Naive thymus-derived CD4-positive, alpha-beta T cell (primary cell): ENCODE results near the gene OXNAD1. TPM values are rescaled to one million over a fixed set of nuclear protein-coding genes. Genes with fewer than 3 reads are reported as not detected.

Source experiments
- ATAC-seq: fragments of 150-1000 bp; cut with Tn5 transposase; 2 replicates; pipeline ENCODE4 v1.10.0; 2021; ENCODE audit warnings: mild to moderate bottlenecking, moderate library complexity
- CTCF ChIA-PET: fragments of 350-600 bp; sonication (Branson Sonifier 250); formaldehyde crosslinking; loops from one replicate; lab custom pipeline; 2021; ENCODE audit warnings: antibody characterized with exemption; lab: Charles Lee
- POLR2A ChIA-PET: fragments of 350-600 bp; sonication (Branson Sonifier 250); formaldehyde crosslinking; loops from one replicate; lab custom pipeline; 2021; ENCODE audit warnings: antibody characterized with exemption, inconsistent platforms; lab: Charles Lee
- DNase-seq, 9 donors: peaks; one replicate each; pipeline versions ENCODE4 v3.0.0 to v3.0.0-alpha.2; 2020 to 2022; ENCODE audit warnings: mixed read lengths in 1 of 9
- H3K27ac ChIP-seq: one replicate; pipeline ENCODE4 v1.7.0; 2013; ENCODE audit warnings: mild to moderate bottlenecking, low read depth, low read length, moderate library complexity
- H3K27me3 ChIP-seq, 2 donors: one replicate each; pipeline ENCODE4 v1.7.0; 2013; ENCODE audit warnings: low read length in 2 of 2, mild to moderate bottlenecking in 2 of 2, moderate library complexity in 2 of 2; ENCODE audit not compliant: control insufficient read depth in 2 of 2, insufficient read depth in 2 of 2
- H3K36me3 ChIP-seq, 3 experiments: 1 replicate in 2 of 3; 2 replicates in 1 of 3; pipeline ENCODE4 v1.7.0; 2013; ENCODE audit warnings: low read length in 3 of 3, mild to moderate bottlenecking in 3 of 3, moderate library complexity in 1 of 3; ENCODE audit not compliant: insufficient read depth in 3 of 3, control insufficient read depth in 2 of 3
- H3K4me1 ChIP-seq, 2 donors: one replicate each; pipeline ENCODE4 v1.7.0; 2013; ENCODE audit warnings: low read length in 2 of 2, mild to moderate bottlenecking in 2 of 2, moderate library complexity in 1 of 2; ENCODE audit not compliant: control insufficient read depth in 2 of 2, insufficient read depth in 2 of 2
- H3K4me3 ChIP-seq: 2 replicates; pipeline ENCODE4 v1.7.0; 2013; ENCODE audit warnings: mild to moderate bottlenecking, low read length
- H3K9me3 ChIP-seq, 3 experiments: 1 replicate in 2 of 3; 2 replicates in 1 of 3; pipeline ENCODE4 v1.7.0; 2013; ENCODE audit warnings: low read length in 3 of 3; ENCODE audit not compliant: control insufficient read depth in 2 of 3
- H3K27ac Mint-ChIP-seq, 9 donors: one replicate each; pipeline ENCODE4 v1.8.0; 2020 to 2022; ENCODE audit warnings: mixed read lengths in 9 of 9, mild to moderate bottlenecking in 8 of 9, moderate library complexity in 5 of 9, inconsistent platforms in 2 of 9
- H3K27me3 Mint-ChIP-seq, 5 donors: one replicate each; pipeline ENCODE4 v1.8.0; 2021 to 2022; ENCODE audit warnings: mixed read lengths in 5 of 5, mild to moderate bottlenecking in 1 of 5
- H3K36me3 Mint-ChIP-seq, 5 donors: one replicate each; pipeline ENCODE4 v1.8.0; 2020 to 2022; ENCODE audit warnings: mixed read lengths in 5 of 5, mild to moderate bottlenecking in 3 of 5, inconsistent platforms in 1 of 5
- H3K4me1 Mint-ChIP-seq, 7 donors: one replicate each; pipeline ENCODE4 v1.8.0; 2020 to 2022; ENCODE audit warnings: mixed read lengths in 7 of 7, mild to moderate bottlenecking in 3 of 7, inconsistent platforms in 1 of 7
- H3K4me3 Mint-ChIP-seq, 10 donors: one replicate each; pipeline ENCODE4 v1.8.0; 2020 to 2022; ENCODE audit warnings: mild to moderate bottlenecking in 10 of 10, mixed read lengths in 10 of 10, moderate library complexity in 6 of 10, inconsistent platforms in 2 of 10
- H3K9me3 Mint-ChIP-seq, 11 donors: one replicate each; pipeline ENCODE4 v1.8.0; 2020 to 2022; ENCODE audit warnings: mixed read lengths in 11 of 11, mild to moderate bottlenecking in 4 of 11, inconsistent platforms in 1 of 11, moderate library complexity in 1 of 11
- intact Hi-C, 2 donors: fragments of 100-400 bp; cut with micrococcal nuclease; formaldehyde crosslinking; loops; one replicate each; pipeline ENCODE4 v1.15.1; 2023
- polyA plus RNA-seq, 2 donors: library from polyadenylated mRNA; unstranded; fragments of 300-500 nt; fragmentation: Illumina TruSeq; gene quantifications; one replicate each; pipeline ENCODE4 v1.2.3, GENCODE V29; 2021
- total RNA-seq, 6 experiments: library from RNA in 5 of 6; stranded (reverse) in 5 of 6; gene quantifications; 1 replicate in 5 of 6; 2 replicates in 1 of 6; pipeline ENCODE4 v1.2.3 and lab custom pipeline; 2021 to 2026

OXNAD1 gene
- total and polyA plus RNA-seq, 7 experiments from 2014 or later = 80.3 to 171 (median 134) TPM

DNA sequence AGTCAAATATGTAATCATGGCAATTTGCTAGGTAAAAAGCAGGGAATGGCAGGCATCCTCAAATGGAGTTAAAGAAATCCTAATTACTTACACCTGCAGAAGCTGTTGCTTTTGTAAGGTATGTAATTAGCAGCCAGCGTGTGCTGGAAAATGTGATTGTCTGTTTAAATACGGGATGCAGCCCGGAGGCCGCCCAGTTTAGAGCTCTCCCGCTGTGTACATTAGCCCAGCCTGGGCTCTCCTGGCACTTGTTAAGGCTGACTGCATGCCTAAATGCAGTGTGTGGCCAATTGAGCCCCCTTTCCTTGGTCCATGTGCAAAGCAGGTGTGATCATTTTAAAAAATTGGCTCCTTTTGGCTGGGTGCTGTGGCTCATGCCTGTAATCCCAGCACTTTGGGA lies 9.3 kb upstream of the OXNAD1 start:
- Mint-ChIP-seq H3K36me3 (peaks cover 0 to 5% (median 0%) of the 10 kb centered on the region in 5 donors), H3K4me3 (no peak overlapping the region), H3K9me3 (no peaks in the 10 kb centered on the region), H3K4me1 (peaks cover 4 to 25% (median 16%) of the 10 kb centered on the region in 7 donors), H3K27me3 (no peaks in the 10 kb centered on the region), H3K27ac (no peak overlapping the region)
- intact Hi-C loops = no loop called here
- H3K27me3 ChIP-seq = no peaks in the 10 kb centered on the region
- ChIA-PET CTCF (no interaction called here), POLR2A (no interaction called here)
- H3K27ac ChIP-seq = no peak overlapping the region
- H3K4me1 ChIP-seq = peaks cover 3 to 8% of the 10 kb centered on the region in 2 donors
- no peak overlapping the region for H3K4me3 ChIP-seq
- DNase-seq = no peak
- H3K9me3 ChIP-seq = no peaks in the 10 kb centered on the region
- no peak for ATAC-seq
- H3K36me3 ChIP-seq = peaks cover 0 to 9% (median 0%) of the 10 kb centered on the region in 3 experiments

GRCh38 chr3:16257309-16257708 lies 7.7 kb upstream of the OXNAD1 start:
- H3K4me1 ChIP-seq = peaks cover 3 to 8% of the 10 kb centered on the region in 2 donors
- H3K9me3 ChIP-seq = no peaks in the 10 kb centered on the region
- intact Hi-C loops = no loop called here
- Mint-ChIP-seq H3K27ac (no peak overlapping the region), H3K27me3 (no peaks in the 10 kb centered on the region), H3K36me3 (peaks cover 0 to 5% (median 0%) of the 10 kb centered on the region in 5 donors), H3K4me3 (no peak overlapping the region), H3K9me3 (no peaks in the 10 kb centered on the region), H3K4me1 (peaks cover 4 to 28% (median 16%) of the 10 kb centered on the region in 7 donors)
- DNase-seq (no peak), ATAC-seq (no peak)
- H3K4me3 ChIP-seq = no peak overlapping the region
- H3K27ac ChIP-seq = no peak overlapping the region
- peaks cover 0 to 17% (median 0%) of the 10 kb centered on the region in 3 experiments for H3K36me3 ChIP-seq
- H3K27me3 ChIP-seq = no peaks in the 10 kb centered on the region
- ChIA-PET POLR2A (interaction anchor here (0.6 to 1.0 kb wide), 2 partner anchors 224 to 257 kb away, joined by 3 read pairs; no protein-coding TSS in a partner anchor), CTCF (no interaction called here)

DNA sequence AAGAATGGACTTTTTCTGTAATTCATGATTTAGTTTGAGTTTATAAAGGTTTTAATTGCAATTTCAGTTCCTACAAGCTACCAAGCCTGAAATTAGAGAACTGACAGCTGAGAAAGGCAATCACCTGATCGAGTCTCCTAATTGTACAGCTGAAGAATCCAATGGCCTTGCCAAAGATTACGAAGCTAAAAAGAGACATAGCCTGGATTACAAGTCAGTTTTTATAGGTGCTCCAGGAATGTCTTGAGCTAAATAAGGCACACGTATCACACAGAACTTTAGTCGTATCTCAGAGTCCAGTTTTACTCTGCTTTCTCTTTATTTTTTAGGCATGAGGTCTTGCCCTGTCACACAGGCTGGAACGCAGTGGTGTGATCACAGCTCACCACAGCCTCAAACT lies 6.8 kb upstream of the OXNAD1 start:
- H3K27me3 ChIP-seq = no peaks in the 10 kb centered on the region
- no peak for ATAC-seq
- no peak for DNase-seq
- H3K4me3 Mint-ChIP-seq = no peak overlapping the region
- H3K27me3 Mint-ChIP-seq = no peaks in the 10 kb centered on the region
- H3K36me3 Mint-ChIP-seq = peaks cover 0 to 5% (median 0%) of the 10 kb centered on the region in 5 donors
- no peak overlapping the region for H3K27ac Mint-ChIP-seq
- peaks cover 4 to 28% (median 16%) of the 10 kb centered on the region in 7 donors for H3K4me1 Mint-ChIP-seq
- peaks cover 0 to 17% (median 0%) of the 10 kb centered on the region in 3 experiments for H3K36me3 ChIP-seq
- H3K9me3 ChIP-seq = no peaks in the 10 kb centered on the region
- ChIA-PET POLR2A (interaction anchor here (1.4 kb wide), 1 partner anchor 58 kb away, joined by 3 read pairs; no protein-coding TSS in a partner anchor), CTCF (no interaction called here)
- intact Hi-C loops = no loop called here
- H3K9me3 Mint-ChIP-seq = no peaks in the 10 kb centered on the region
- peaks cover 3 to 8% of the 10 kb centered on the region in 2 donors for H3K4me1 ChIP-seq
- H3K27ac ChIP-seq = no peak overlapping the region
- H3K4me3 ChIP-seq = no peak overlapping the region

DNA sequence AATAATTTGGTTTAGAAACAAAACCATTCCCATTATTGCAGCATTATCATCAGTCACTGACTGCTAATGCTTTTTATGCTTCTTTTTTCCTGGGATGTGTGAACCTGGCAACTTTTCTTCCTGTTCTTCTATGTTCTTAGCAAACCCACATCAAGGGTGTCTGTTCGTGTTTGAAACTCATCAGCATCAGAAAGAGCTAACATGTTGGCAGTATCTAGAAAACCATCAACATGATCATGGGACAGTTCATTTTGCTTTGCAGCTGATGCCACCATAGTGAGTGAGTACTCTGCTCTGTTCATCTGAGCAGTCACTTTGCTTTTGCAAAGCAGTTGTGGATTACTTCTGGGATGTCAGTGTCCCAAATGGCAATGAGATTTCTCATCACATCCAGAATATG lies 6.1 kb upstream of the OXNAD1 start:
- Histone ChIP-seq H3K4me3 (no peak overlapping the region), H3K9me3 (no peaks in the 10 kb centered on the region), H3K4me1 (peaks cover 4 to 9% of the 10 kb centered on the region in 2 donors), H3K27ac (no peak overlapping the region), H3K27me3 (no peaks in the 10 kb centered on the region), H3K36me3 (peaks cover 0 to 17% (median 0%) of the 10 kb centered on the region in 3 experiments)
- peak; percentile 41 for ATAC-seq
- ChIA-PET POLR2A (interaction anchor here (1.4 kb wide), 1 partner anchor 58 kb away, joined by 3 read pairs; no protein-coding TSS in a partner anchor), CTCF (no interaction called here)
- Mint-ChIP-seq H3K27me3 (no peaks in the 10 kb centered on the region), H3K4me3 (peak overlapping the region in 1 of 10 donors; percentile 5), H3K4me1 (peaks cover 5 to 28% (median 17%) of the 10 kb centered on the region in 7 donors), H3K9me3 (no peaks in the 10 kb centered on the region), H3K27ac (peak overlapping the region in 6 of 9 donors; percentile 3 to 52 (median 8)), H3K36me3 (peaks cover 0 to 5% (median 0%) of the 10 kb centered on the region in 5 donors)
- intact Hi-C loops = no loop called here
- DNase-seq = peak in 6 of 9 donors; percentile 8 to 19 (median 12)

GRCh38 chr3:16260046-16260445 lies 5.0 kb upstream of the OXNAD1 start:
- Mint-ChIP-seq H3K4me1 (peaks cover 8 to 30% (median 24%) of the 10 kb centered on the region in 7 donors), H3K27ac (peak overlapping the region in 2 of 9 donors; percentile 15 to 32), H3K9me3 (peaks cover 0 to 4% (median 0%) of the 10 kb centered on the region in 11 donors), H3K27me3 (peaks cover 0 to 2% (median 0%) of the 10 kb centered on the region in 5 donors), H3K36me3 (peaks cover 0 to 5% (median 0%) of the 10 kb centered on the region in 5 donors), H3K4me3 (no peak overlapping the region)
- POLR2A ChIA-PET = no interaction called here
- intact Hi-C loops = loop anchor here (10.0 kb wide), 4 partner anchors 835 to 1485 kb away; partner anchors contain the start of genes EAF1 (in 1 of the 2), METTL6 (in 1 of the 2), RBSN (in 1 of the 2) and TBC1D5 (in 1 of the 2)
- ATAC-seq (no peak), DNase-seq (no peak)
- Histone ChIP-seq H3K36me3 (peaks cover 0 to 17% (median 0%) of the 10 kb centered on the region in 3 experiments), H3K27me3 (no peaks in the 10 kb centered on the region), H3K9me3 (no peaks in the 10 kb centered on the region), H3K4me3 (no peak overlapping the region), H3K4me1 (peaks cover 4 to 13% of the 10 kb centered on the region in 2 donors), H3K27ac (no peak overlapping the region)
- CTCF ChIA-PET = no interaction called here

DNA sequence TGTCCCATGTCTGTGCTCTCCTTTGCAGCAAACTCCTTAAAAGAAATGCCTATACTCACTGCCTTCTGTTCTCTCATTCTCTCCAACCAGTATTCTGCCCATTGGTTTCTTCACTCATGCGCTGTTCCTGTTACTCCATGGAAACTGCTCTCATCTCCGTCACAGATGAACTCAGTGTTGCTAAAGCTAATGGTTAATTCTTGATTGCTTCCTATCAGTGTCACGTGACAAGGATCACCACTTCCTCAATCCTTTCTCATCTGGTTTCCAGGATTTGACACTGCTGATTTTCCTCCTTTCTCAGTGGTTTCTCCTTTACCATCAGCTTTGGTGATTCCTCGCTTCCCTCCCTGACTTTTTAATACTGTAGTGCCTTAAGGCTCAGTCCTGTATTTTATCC lies 2.8 kb upstream of the OXNAD1 start:
- Mint-ChIP-seq H3K4me3 (no peak overlapping the region), H3K27me3 (peaks cover 0 to 2% (median 0%) of the 10 kb centered on the region in 5 donors), H3K36me3 (peaks cover 0 to 5% (median 0%) of the 10 kb centered on the region in 5 donors), H3K4me1 (peaks cover 13 to 51% (median 41%) of the 10 kb centered on the region in 7 donors), H3K27ac (no peak overlapping the region), H3K9me3 (peaks cover 0 to 4% (median 0%) of the 10 kb centered on the region in 11 donors)
- ATAC-seq (no peak), DNase-seq (no peak)
- H3K9me3 ChIP-seq = no peaks in the 10 kb centered on the region
- H3K27ac ChIP-seq = no peak overlapping the region
- POLR2A ChIA-PET = no interaction called here
- H3K27me3 ChIP-seq = no peaks in the 10 kb centered on the region
- H3K4me3 ChIP-seq = no peak overlapping the region
- CTCF ChIA-PET = no interaction called here
- peaks cover 0 to 17% (median 0%) of the 10 kb centered on the region in 3 experiments for H3K36me3 ChIP-seq
- H3K4me1 ChIP-seq = peaks cover 16 to 23% of the 10 kb centered on the region in 2 donors
- intact Hi-C loops = loop anchor here (10.0 kb wide), 4 partner anchors 837 to 1483 kb away; partner anchors contain the start of genes EAF1 (in 1 of the 2), METTL6 (in 1 of the 2), RBSN (in 1 of the 2) and TBC1D5 (in 1 of the 2)
